ENCODE data around the gene HEATR5A.

DNA sequence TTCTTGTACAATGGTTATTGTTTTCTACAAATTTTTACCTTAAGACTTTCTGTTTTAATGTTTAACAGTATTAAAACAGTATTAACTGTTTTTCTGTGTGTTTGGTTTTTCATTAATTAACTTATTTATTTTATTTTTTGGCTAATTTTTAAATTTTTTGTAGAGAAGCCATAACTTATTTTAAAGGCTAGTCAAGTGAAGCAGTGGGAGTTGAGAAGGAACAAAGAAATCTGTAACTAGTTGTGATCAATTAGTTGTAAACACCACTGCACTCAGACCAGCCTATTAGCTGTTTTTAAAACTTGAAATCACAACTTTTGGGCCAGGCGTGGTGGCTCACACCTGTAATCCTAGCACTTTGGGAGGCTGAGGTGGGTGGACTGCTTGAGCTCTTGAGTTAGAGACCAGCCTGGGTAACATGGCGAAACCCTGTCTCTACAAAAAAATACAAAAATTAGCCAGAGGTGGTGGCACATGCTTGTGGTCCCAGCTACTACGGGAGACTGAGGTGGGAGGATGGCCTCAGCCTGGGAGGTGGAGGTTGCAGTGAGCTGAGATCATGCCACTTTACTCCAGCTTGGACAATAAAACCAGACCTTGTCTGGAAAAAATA, 161.8 kb downstream of the HEATR5A start:
- TF ChIP-seq, protein P1, sequence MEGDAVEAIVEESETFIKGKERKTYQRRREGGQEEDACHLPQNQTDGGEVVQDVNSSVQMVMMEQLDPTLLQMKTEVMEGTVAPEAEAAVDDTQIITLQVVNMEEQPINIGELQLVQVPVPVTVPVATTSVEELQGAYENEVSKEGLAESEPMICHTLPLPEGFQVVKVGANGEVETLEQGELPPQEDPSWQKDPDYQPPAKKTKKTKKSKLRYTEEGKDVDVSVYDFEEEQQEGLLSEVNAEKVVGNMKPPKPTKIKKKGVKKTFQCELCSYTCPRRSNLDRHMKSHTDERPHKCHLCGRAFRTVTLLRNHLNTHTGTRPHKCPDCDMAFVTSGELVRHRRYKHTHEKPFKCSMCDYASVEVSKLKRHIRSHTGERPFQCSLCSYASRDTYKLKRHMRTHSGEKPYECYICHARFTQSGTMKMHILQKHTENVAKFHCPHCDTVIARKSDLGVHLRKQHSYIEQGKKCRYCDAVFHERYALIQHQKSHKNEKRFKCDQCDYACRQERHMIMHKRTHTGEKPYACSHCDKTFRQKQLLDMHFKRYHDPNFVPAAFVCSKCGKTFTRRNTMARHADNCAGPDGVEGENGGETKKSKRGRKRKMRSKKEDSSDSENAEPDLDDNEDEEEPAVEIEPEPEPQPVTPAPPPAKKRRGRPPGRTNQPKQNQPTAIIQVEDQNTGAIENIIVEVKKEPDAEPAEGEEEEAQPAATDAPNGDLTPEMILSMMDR (IDR thresholded peaks at IDR 0.05) = no peak
- no peak for TF ChIP-seq POLR2A (IDR thresholded peaks at IDR 0.05)
